ENCODE data around the gene NUFIP1.

Gene NUFIP1

DNA sequence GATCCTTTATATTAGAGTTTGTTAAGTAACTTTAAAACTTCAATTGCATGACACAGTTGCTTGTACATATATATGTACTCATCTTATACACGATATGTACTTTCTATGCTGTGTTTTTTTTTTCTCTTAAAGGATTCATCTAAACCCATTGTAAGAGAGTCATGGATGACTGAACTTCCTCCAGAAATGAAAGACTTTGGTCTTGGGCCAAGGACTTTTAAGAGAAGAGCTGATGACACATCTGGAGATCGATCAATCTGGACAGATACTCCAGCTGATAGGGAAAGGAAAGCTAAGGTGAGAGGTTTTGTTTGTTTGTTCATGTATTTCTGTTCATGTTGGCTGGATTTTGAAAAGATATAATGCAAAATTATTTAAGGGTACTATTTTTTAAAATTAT lies 26.0 kb upstream of the NUFIP1 start:
- DNase-seq (ENCODE audit: low read depth in 2 of 2), result peak in 1 of 2 donors; percentile 26
- TF ChIP-seq, protein P1, sequence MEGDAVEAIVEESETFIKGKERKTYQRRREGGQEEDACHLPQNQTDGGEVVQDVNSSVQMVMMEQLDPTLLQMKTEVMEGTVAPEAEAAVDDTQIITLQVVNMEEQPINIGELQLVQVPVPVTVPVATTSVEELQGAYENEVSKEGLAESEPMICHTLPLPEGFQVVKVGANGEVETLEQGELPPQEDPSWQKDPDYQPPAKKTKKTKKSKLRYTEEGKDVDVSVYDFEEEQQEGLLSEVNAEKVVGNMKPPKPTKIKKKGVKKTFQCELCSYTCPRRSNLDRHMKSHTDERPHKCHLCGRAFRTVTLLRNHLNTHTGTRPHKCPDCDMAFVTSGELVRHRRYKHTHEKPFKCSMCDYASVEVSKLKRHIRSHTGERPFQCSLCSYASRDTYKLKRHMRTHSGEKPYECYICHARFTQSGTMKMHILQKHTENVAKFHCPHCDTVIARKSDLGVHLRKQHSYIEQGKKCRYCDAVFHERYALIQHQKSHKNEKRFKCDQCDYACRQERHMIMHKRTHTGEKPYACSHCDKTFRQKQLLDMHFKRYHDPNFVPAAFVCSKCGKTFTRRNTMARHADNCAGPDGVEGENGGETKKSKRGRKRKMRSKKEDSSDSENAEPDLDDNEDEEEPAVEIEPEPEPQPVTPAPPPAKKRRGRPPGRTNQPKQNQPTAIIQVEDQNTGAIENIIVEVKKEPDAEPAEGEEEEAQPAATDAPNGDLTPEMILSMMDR (IDR thresholded peaks at IDR 0.05; ENCODE audit: low read depth, low read length), result no peak
- H3K4me3 ChIP-seq (replicated peaks in 1 of 2; ENCODE audit: low read depth in 2 of 2, low read length in 2 of 2), result no peak overlapping the region

DNA sequence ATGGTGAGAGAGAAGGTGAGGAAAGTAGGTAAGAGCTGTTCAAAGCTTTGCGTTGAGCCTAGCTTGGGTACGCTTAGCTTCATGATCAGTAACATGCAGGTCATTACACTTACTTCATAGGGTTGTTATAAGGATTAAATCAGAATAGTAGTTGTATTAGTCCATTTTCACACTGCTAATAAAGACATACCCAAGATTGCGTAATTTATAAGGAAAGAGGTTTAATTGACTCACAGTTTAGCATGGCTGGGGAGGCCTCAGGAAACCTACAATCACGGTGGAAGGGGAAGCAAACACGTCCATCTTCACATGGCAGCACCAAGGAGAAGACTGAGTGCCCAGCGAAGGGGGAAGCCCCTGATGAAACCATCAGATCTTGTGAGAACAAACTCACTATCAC lies 21.9 kb upstream of the NUFIP1 start:
- no peak overlapping the region for H3K4me3 ChIP-seq (replicated peaks in 1 of 2; ENCODE audit: low read depth in 2 of 2, low read length in 2 of 2)
- no peak for DNase-seq (ENCODE audit: low read depth in 2 of 2)
- TF ChIP-seq, protein P1 (IDR thresholded peaks at IDR 0.05; ENCODE audit: low read depth, low read length), result no peak

DNA sequence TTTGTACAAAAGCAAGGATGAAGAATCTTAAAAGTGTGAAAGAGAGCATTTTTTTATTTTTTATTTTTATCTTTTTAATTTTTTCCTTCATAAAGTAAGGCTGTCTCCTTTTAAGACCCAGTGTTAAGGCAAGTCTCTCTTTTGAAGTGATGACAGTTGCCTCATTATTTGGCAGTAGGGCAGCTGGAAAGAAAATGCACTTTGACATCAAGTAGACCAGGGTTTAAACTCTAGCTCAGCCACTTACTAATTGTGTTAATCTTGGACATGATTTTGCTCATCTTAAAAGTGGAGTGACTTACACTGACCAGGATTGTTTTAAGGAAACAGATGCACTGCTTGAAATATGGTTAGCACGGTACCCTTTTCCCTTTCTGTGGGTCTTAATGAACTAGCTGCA lies 18.6 kb upstream of the NUFIP1 start:
- no peak overlapping the region for H3K4me3 ChIP-seq (replicated peaks in 1 of 2; ENCODE audit: low read depth in 2 of 2, low read length in 2 of 2)
- DNase-seq (ENCODE audit: low read depth in 2 of 2), result peak in 1 of 2 donors; percentile 2
- TF ChIP-seq, protein P1 (IDR thresholded peaks at IDR 0.05; ENCODE audit: low read depth, low read length), result no peak

DNA sequence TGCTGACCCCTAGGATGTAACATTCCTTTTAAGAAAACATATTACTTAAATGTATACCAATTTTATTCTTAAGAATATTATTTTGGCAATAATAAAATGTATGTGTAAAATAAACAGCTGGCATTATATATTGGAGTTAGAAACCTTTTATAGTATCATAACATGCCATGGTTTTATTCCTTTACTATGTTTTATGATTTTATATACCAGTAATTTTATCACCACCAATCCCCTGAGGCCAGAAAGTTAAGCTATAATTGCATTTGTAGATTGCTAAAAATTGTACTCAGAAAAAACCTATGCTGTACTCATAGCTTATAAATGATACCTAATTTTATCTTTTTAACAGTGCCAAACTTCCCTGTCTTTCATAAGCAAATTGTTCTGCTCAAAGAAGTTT lies 18.0 kb upstream of the NUFIP1 start:
- DNase-seq (ENCODE audit: low read depth in 2 of 2), result no peak
- TF ChIP-seq, protein P1 (IDR thresholded peaks at IDR 0.05; ENCODE audit: low read depth, low read length), result no peak
- H3K4me3 ChIP-seq (replicated peaks in 1 of 2; ENCODE audit: low read depth in 2 of 2, low read length in 2 of 2), result no peak overlapping the region

DNA sequence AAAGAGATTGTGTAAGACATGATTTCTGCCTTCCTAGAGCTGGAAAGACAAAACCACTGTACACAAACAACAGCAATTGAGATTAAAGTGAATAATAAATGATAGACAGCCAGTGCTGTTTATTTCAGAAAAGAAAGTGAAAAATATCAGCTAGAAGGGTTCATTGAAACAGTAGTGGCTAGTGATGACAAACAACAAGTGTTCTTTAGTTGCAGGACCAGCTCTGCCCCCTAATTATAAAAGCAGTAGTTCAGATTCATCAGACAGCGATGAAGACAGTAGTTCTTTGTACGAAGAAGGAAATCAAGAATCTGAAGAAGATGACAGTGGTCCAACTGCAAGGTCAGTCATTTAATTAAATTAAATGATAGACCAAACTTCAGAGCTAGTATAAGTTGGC lies 14.8 kb upstream of the NUFIP1 start:
- TF ChIP-seq, protein P1 (IDR thresholded peaks at IDR 0.05; ENCODE audit: low read depth, low read length), result no peak
- DNase-seq (ENCODE audit: low read depth in 2 of 2), result no peak
- no peak overlapping the region for H3K4me3 ChIP-seq (replicated peaks in 1 of 2; ENCODE audit: low read depth in 2 of 2, low read length in 2 of 2)

DNA sequence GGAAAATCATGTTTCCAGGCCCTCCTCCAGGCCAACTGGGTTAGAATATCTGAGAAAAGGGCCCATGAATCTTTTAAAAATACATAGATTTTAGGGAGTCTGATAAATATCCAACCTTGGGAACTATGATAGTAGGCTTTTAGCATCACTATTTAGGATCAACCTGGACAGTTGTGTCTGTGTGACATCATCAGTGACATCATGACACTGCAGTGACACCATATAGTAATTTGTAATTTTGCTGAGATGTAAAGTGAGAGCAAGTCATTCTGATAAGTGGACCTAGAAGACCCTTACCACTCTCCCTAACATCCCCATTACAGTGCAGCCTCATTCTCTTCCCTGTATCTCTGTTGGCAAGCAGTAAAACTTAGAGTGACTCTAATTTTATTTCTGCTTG lies 14.1 kb upstream of the NUFIP1 start:
- TF ChIP-seq, protein P1 (IDR thresholded peaks at IDR 0.05; ENCODE audit: low read depth, low read length), result no peak
- no peak overlapping the region for H3K4me3 ChIP-seq (replicated peaks in 1 of 2; ENCODE audit: low read depth in 2 of 2, low read length in 2 of 2)
- DNase-seq (ENCODE audit: low read depth in 2 of 2), result no peak

DNA sequence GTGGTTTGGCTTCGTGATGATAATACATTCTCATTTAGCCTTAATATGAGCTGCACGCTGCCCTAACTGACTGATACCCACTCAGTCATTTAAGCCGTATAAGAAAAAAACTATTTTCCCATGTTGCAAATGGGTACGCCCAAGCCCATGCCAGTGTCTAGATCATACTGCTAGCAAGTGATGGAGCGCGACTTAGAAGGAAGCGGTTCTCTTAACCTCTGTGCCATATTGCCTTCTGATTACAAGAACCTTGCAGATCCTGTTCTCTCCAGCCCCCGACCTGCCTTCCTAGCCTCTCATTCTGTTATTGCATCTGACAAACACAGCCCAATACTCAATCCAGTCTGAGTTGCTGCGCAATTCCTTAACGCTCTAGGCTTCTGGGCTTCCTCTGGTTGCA lies 670 bp upstream of the NUFIP1 start:
- TF ChIP-seq, protein P1 (IDR thresholded peaks at IDR 0.05; ENCODE audit: low read depth, low read length), result no peak
- no peak for DNase-seq (ENCODE audit: low read depth in 2 of 2)
- peak overlapping the region; percentile 95 to 96 for H3K4me3 ChIP-seq (replicated peaks in 1 of 2; ENCODE audit: low read depth in 2 of 2, low read length in 2 of 2)
